Cardiac fibroblast (primary cell): ENCODE results near the gene STEAP3.

Source experiments
- DNase-seq, 2 donors: peaks; one replicate each; pipeline versions ENCODE4 v3.0.0 to v3.0.0-alpha.2; 2010; ENCODE audit warnings: low read depth in 2 of 2
- H3K4me3 ChIP-seq, 2 donors: replicated peaks in 1 of 2; 1 replicate in 1 of 2; 2 replicates in 1 of 2; pipeline ENCODE4 v1.5.1; 2011; ENCODE audit warnings: low read depth in 2 of 2, low read length in 2 of 2, mild to moderate bottlenecking in 2 of 2, moderate library complexity in 1 of 2
- TF ChIP-seq, protein P1 (sequence below): IDR thresholded peaks from one replicate; pipeline ENCODE4 v1.5.1; 2011; ENCODE audit warnings: low read depth, mild to moderate bottlenecking, low read length, inconsistent platforms

STEAP3 gene

GRCh38 chr2:119224391-119225104 lies 914 bp downstream of the STEAP3 start:
- no peak for DNase-seq
- TF ChIP-seq, protein P1, sequence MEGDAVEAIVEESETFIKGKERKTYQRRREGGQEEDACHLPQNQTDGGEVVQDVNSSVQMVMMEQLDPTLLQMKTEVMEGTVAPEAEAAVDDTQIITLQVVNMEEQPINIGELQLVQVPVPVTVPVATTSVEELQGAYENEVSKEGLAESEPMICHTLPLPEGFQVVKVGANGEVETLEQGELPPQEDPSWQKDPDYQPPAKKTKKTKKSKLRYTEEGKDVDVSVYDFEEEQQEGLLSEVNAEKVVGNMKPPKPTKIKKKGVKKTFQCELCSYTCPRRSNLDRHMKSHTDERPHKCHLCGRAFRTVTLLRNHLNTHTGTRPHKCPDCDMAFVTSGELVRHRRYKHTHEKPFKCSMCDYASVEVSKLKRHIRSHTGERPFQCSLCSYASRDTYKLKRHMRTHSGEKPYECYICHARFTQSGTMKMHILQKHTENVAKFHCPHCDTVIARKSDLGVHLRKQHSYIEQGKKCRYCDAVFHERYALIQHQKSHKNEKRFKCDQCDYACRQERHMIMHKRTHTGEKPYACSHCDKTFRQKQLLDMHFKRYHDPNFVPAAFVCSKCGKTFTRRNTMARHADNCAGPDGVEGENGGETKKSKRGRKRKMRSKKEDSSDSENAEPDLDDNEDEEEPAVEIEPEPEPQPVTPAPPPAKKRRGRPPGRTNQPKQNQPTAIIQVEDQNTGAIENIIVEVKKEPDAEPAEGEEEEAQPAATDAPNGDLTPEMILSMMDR, result no peak
- peak overlapping the region; percentile 57 to 75 for H3K4me3 ChIP-seq

DNA sequence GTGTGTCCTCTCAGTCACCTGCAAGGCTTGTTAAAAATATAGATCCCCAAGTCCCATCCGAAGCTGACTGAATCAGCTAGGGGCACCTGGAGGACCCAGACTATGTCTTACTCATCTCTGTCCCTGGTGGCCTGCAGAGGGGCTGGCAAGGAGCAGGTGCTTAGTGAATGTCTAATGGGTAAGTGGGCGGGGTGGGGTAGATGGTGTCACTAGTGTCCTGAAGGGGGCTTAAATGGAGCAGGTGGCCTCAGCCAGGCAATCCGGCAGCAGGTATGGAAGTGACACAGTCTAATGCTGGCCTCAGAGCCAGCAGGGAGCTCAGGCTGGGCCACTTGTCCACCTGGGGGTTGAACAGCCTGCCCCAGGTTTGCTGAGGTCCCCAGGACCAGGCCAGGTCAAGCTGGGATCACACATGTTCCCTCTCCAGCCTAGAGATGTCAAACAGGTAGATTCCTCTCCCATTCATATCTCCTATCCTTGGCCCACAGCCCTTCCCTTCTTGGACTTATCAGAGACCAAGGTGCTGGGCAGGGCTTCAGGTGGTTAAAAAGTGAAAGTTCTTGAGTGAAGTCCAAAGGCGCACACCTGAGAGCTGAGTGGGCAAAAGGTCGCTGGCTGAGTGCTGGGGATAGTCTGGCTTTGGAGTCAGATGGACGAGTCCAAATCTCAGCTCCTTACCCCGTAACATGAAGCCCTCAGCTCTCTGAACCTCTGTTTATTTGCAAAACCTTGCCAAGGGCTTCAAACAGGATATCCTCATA lies 1.7 kb downstream of the STEAP3 start:
- TF ChIP-seq, protein P1, result no peak
- DNase-seq, result no peak

GRCh38 chr2:119225926-119226325 lies 2.3 kb downstream of the STEAP3 start:
- no peak for DNase-seq
- H3K4me3 ChIP-seq, result no peak overlapping the region
- TF ChIP-seq, protein P1, result no peak

More for the DNA sequence above, 1.7 kb downstream of the STEAP3 start:
- H3K4me3 ChIP-seq, result no peak overlapping the region

DNA sequence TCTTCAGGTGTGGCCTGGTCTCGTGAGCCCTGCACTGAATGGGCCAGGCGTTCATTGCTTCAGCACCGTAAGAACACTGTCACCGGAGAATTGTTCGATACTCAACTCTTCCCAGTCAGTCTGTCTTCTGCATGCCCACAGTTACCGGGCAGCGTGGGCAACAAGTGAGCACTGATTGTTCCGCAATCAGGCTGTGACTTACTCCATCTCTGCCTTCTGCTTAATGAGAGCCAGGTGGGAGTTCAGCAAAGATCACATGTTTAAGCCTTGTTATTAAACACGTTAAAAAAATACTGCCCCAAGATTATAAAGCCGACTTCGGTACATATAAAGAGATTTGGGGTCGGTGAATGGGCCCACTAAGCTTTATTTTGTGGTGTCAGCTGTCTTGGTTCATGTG lies 3.7 kb downstream of the STEAP3 start:
- H3K4me3 ChIP-seq, result no peak overlapping the region
- DNase-seq, result no peak
- TF ChIP-seq, protein P1, result no peak

DNA sequence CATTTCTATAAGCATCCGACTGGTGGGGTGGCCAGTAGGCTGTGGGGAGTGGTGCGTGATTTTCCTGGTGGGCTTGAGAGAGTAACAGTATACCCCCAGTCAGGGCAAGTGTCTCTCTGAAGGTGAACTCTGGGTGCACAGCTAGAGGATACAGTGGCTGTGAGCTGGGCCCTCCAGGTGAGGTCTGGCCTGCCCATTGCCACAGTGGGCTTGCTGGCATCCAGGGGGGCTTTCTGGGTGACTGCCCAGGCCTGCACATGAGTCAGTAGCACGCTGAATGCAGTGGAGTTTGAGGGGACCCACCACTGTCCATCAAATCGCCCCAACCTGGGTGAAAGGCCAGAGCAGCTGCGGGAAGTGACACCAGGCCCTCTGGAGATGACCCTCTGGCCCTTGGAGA lies 4.5 kb downstream of the STEAP3 start:
- TF ChIP-seq, protein P1, result no peak
- no peak overlapping the region for H3K4me3 ChIP-seq

GRCh38 chr2:119228964-119229363 lies 5.3 kb downstream of the STEAP3 start:
- DNase-seq, result no peak
- TF ChIP-seq, protein P1, result no peak
- H3K4me3 ChIP-seq, result no peak overlapping the region

More for the DNA sequence above, 4.5 kb downstream of the STEAP3 start:
- DNase-seq, result no peak
